ENCODE results near the gene PIGU. TPM values are rescaled to one million over a fixed set of nuclear protein-coding genes. Genes with fewer than 3 reads are reported as not detected.
A peak's percentile ranks its signal among the peaks of the same experiment; 100 is the strongest.
"Not testable (repeated sequence)": the region's sequence is repeated elsewhere in the genome, so short reads cannot be mapped to it uniquely, and the experiment has no call there.

PIGU gene
- total RNA-seq, 1 experiment from 2014 or later, result 18.4 TPM

- not testable (repeated sequence) for H3K4me2 ChIP-seq (ENCODE audit: low read depth, low read length, poor library complexity, severe bottlenecking); H3K4me3 ChIP-seq (ENCODE audit: low read length); H3K9ac ChIP-seq (ENCODE audit: low read length)
These were observed 37.1 kb upstream of the PIGU start for GRCh38 chr20:34713944-34714515.

GRCh38 chr20:34713194-34713943 lies 36.5 kb upstream of the PIGU start:
- H3K27ac ChIP-seq (ENCODE audit: low read length), result no peak overlapping the region
- no peak overlapping the region for H3K4me3 ChIP-seq (ENCODE audit: low read length)
- DNase-seq, result no peak
- no peak overlapping the region for H3K4me2 ChIP-seq (ENCODE audit: low read depth, low read length, poor library complexity, severe bottlenecking)
- no peak overlapping the region for H2AFZ ChIP-seq (ENCODE audit: low read length)
- H3K4me1 ChIP-seq (ENCODE audit: low read length), result peaks cover 34% of the 10 kb centered on the region
- H3K9me3 ChIP-seq (ENCODE audit: low read length), result no peaks in the 10 kb centered on the region
- H3K9ac ChIP-seq (ENCODE audit: low read length), result no peak overlapping the region
- H3K9me2 ChIP-seq (replicated peaks; ENCODE audit: insufficient read depth, low read length), result no peaks in the 10 kb centered on the region
- no peaks in the 10 kb centered on the region; the same call in 1 of the 2 replicates for H4K20me1 ChIP-seq (ENCODE audit: insufficient read depth, low read depth, low read length)
- H3K27me3 ChIP-seq (ENCODE audit: low read length), result no peaks in the 10 kb centered on the region
- H3K79me2 ChIP-seq (ENCODE audit: low read length), result no peaks in the 10 kb centered on the region
- H3K36me3 ChIP-seq (ENCODE audit: insufficient read depth, low read length), result no peaks in the 10 kb centered on the region

More at GRCh38 chr20:34713944-34714515, 37.1 kb upstream of the PIGU start:
- H3K36me3 ChIP-seq (ENCODE audit: insufficient read depth, low read length); H4K20me1 ChIP-seq (ENCODE audit: insufficient read depth, low read depth, low read length); H3K27ac ChIP-seq (ENCODE audit: low read length); H3K9me2 ChIP-seq (replicated peaks; ENCODE audit: insufficient read depth, low read length); H3K9me3 ChIP-seq (ENCODE audit: low read length); H2AFZ ChIP-seq (ENCODE audit: low read length); H3K27me3 ChIP-seq (ENCODE audit: low read length); H3K79me2 ChIP-seq (ENCODE audit: low read length); DNase-seq: not testable (repeated sequence)
- peaks cover 36% of the 10 kb centered on the region for H3K4me1 ChIP-seq (ENCODE audit: low read length)

GRCh38 chr20:34712525-34713192 lies 35.8 kb upstream of the PIGU start:
- no peaks in the 10 kb centered on the region for H3K9me2 ChIP-seq (replicated peaks; ENCODE audit: insufficient read depth, low read length)
- no peak overlapping the region for H2AFZ ChIP-seq (ENCODE audit: low read length)
- H3K9me3 ChIP-seq (ENCODE audit: low read length), result no peaks in the 10 kb centered on the region
- no peak overlapping the region for H3K27ac ChIP-seq (ENCODE audit: low read length)
- no peak for DNase-seq
- no peaks in the 10 kb centered on the region for H3K27me3 ChIP-seq (ENCODE audit: low read length)
- H3K4me2 ChIP-seq (ENCODE audit: low read depth, low read length, poor library complexity, severe bottlenecking), result no peak overlapping the region
- no peaks in the 10 kb centered on the region; the same call in 1 of the 2 replicates for H4K20me1 ChIP-seq (ENCODE audit: insufficient read depth, low read depth, low read length)
- H3K36me3 ChIP-seq (ENCODE audit: insufficient read depth, low read length), result no peaks in the 10 kb centered on the region
- peaks cover 34% of the 10 kb centered on the region for H3K4me1 ChIP-seq (ENCODE audit: low read length)
- H3K79me2 ChIP-seq (ENCODE audit: low read length), result no peaks in the 10 kb centered on the region
- H3K4me3 ChIP-seq (ENCODE audit: low read length), result no peak overlapping the region
- H3K9ac ChIP-seq (ENCODE audit: low read length), result no peak overlapping the region

- Histone ChIP-seq H3K9me2 (replicated peaks; ENCODE audit: insufficient read depth, low read length) (no peaks in the 10 kb centered on the region), H2AFZ (ENCODE audit: low read length) (no peak overlapping the region), H3K9me3 (ENCODE audit: low read length) (no peaks in the 10 kb centered on the region), H3K36me3 (ENCODE audit: insufficient read depth, low read length) (no peaks in the 10 kb centered on the region), H3K4me2 (ENCODE audit: low read depth, low read length, poor library complexity, severe bottlenecking) (peak overlapping the region; percentile 86), H4K20me1 (ENCODE audit: insufficient read depth, low read depth, low read length) (no peaks in the 10 kb centered on the region; the same call in 1 of the 2 replicates), H3K4me3 (ENCODE audit: low read length) (no peak overlapping the region), H3K9ac (ENCODE audit: low read length) (no peak overlapping the region), H3K27ac (ENCODE audit: low read length) (no peak overlapping the region), H3K79me2 (ENCODE audit: low read length) (no peaks in the 10 kb centered on the region), H3K27me3 (ENCODE audit: low read length) (no peaks in the 10 kb centered on the region), H3K4me1 (ENCODE audit: low read length) (peaks cover 34% of the 10 kb centered on the region)
- no peak for DNase-seq
These were observed 35.0 kb upstream of the PIGU start for GRCh38 chr20:34711813-34712430.

GRCh38 chr20:34710861-34711574 lies 34.1 kb upstream of the PIGU start:
- no peaks in the 10 kb centered on the region; the same call in 1 of the 2 replicates for H4K20me1 ChIP-seq (ENCODE audit: insufficient read depth, low read depth, low read length)
- H3K4me1 ChIP-seq (ENCODE audit: low read length), result peaks cover 40% of the 10 kb centered on the region
- peak overlapping the region; percentile 87 for H3K9ac ChIP-seq (ENCODE audit: low read length)
- H3K9me2 ChIP-seq (replicated peaks; ENCODE audit: insufficient read depth, low read length), result no peaks in the 10 kb centered on the region
- H3K27ac ChIP-seq (ENCODE audit: low read length), result peak overlapping the region; percentile 39; the same call in 1 of the 2 replicates
- H3K4me3 ChIP-seq (ENCODE audit: low read length), result peak overlapping the region; percentile 87
- DNase-seq, result peak; percentile 67
- H3K9me3 ChIP-seq (ENCODE audit: low read length), result no peaks in the 10 kb centered on the region
- no peaks in the 10 kb centered on the region for H3K27me3 ChIP-seq (ENCODE audit: low read length)
- H3K79me2 ChIP-seq (ENCODE audit: low read length), result no peaks in the 10 kb centered on the region
- H3K4me2 ChIP-seq (ENCODE audit: low read depth, low read length, poor library complexity, severe bottlenecking), result peak overlapping the region; percentile 86
- no peak overlapping the region for H2AFZ ChIP-seq (ENCODE audit: low read length)
- H3K36me3 ChIP-seq (ENCODE audit: insufficient read depth, low read length), result no peaks in the 10 kb centered on the region

- H3K4me3 ChIP-seq (ENCODE audit: low read length), result peak overlapping the region; percentile 87
- H3K27ac ChIP-seq (ENCODE audit: low read length), result peak overlapping the region; percentile 39
- H3K4me2 ChIP-seq (ENCODE audit: low read depth, low read length, poor library complexity, severe bottlenecking), result peak overlapping the region; percentile 86
- no peaks in the 10 kb centered on the region for H3K9me3 ChIP-seq (ENCODE audit: low read length)
- no peaks in the 10 kb centered on the region for H3K9me2 ChIP-seq (replicated peaks; ENCODE audit: insufficient read depth, low read length)
- H3K9ac ChIP-seq (ENCODE audit: low read length), result peak overlapping the region; percentile 87
- no peaks in the 10 kb centered on the region for H3K27me3 ChIP-seq (ENCODE audit: low read length)
- no peaks in the 10 kb centered on the region for H3K36me3 ChIP-seq (ENCODE audit: insufficient read depth, low read length)
- no peaks in the 10 kb centered on the region; the same call in 1 of the 2 replicates for H4K20me1 ChIP-seq (ENCODE audit: insufficient read depth, low read depth, low read length)
- H2AFZ ChIP-seq (ENCODE audit: low read length), result no peak overlapping the region
- peaks cover 45% of the 10 kb centered on the region for H3K4me1 ChIP-seq (ENCODE audit: low read length)
- H3K79me2 ChIP-seq (ENCODE audit: low read length), result no peaks in the 10 kb centered on the region
- DNase-seq, result no peak
These were observed 33.6 kb upstream of the PIGU start for GRCh38 chr20:34710568-34710839.

GRCh38 chr20:34709831-34710567 lies 33.1 kb upstream of the PIGU start:
- Histone ChIP-seq H4K20me1 (ENCODE audit: insufficient read depth, low read depth, low read length) (no peaks in the 10 kb centered on the region; the same call in 1 of the 2 replicates), H3K36me3 (ENCODE audit: insufficient read depth, low read length) (no peaks in the 10 kb centered on the region), H3K4me1 (ENCODE audit: low read length) (peaks cover 50% of the 10 kb centered on the region), H3K4me3 (ENCODE audit: low read length) (peak overlapping the region; percentile 87), H3K4me2 (ENCODE audit: low read depth, low read length, poor library complexity, severe bottlenecking) (peak overlapping the region; percentile 86), H2AFZ (ENCODE audit: low read length) (peak overlapping the region; percentile 61; the same call in 1 of the 2 replicates), H3K27me3 (ENCODE audit: low read length) (no peaks in the 10 kb centered on the region), H3K9ac (ENCODE audit: low read length) (peak overlapping the region; percentile 87), H3K9me3 (ENCODE audit: low read length) (no peaks in the 10 kb centered on the region), H3K9me2 (replicated peaks; ENCODE audit: insufficient read depth, low read length) (no peaks in the 10 kb centered on the region), H3K27ac (ENCODE audit: low read length) (peak overlapping the region; percentile 39), H3K79me2 (ENCODE audit: low read length) (no peaks in the 10 kb centered on the region)
- DNase-seq, result no peak

All from Karpas-422 (cell line).